HepG2 (cell line): Measurements from ENCODE around the gene ENO1. TPM values are rescaled to one million over a fixed set of nuclear protein-coding genes. Genes with fewer than 3 reads are reported as not detected.

Source experiments
- CEBPG ChIP-seq: IDR thresholded peaks from 2 replicates; pipeline ENCODE4 v1.6.1; 2016
- CSRNP1 ChIP-seq: sonication (generic); formaldehyde crosslinking; IDR thresholded peaks from 2 replicates; pipeline ENCODE4 v1.8.1; 2023; ENCODE audit warnings: mild to moderate bottlenecking, missing genetic modification reagents
- FUBP1 ChIP-seq: sonication (generic); formaldehyde crosslinking; IDR thresholded peaks from 2 replicates; pipeline ENCODE4 v1.5.1; 2020; ENCODE audit warnings: missing genetic modification reagents, mild to moderate bottlenecking, borderline replicate concordance
- ISL2 ChIP-seq: sonication (generic); formaldehyde crosslinking; IDR thresholded peaks from 2 replicates; pipeline ENCODE4 v1.5.0; 2020; ENCODE audit warnings: missing genetic modification reagents
- KLF15 ChIP-seq: sonication (generic); formaldehyde crosslinking; IDR thresholded peaks from 2 replicates; pipeline ENCODE4 v1.8.1; 2023; ENCODE audit warnings: borderline replicate concordance, mild to moderate bottlenecking, inconsistent platforms, missing genetic modification reagents, mixed read lengths
- MIXL1 ChIP-seq: IDR thresholded peaks from 2 replicates; pipeline ENCODE4 v1.6.1; 2016
- NBN ChIP-seq: fragments of 450-650 bp; conservative IDR thresholded peaks from 2 replicates; pipeline ENCODE4 v1.6.1; 2017
- RXRB ChIP-seq: IDR thresholded peaks from 2 replicates; pipeline ENCODE4 v1.6.1; 2016; ENCODE audit warnings: borderline replicate concordance, missing genetic modification reagents, missing compliant biosample characterization
- SALL1 ChIP-seq: sonication (generic); formaldehyde crosslinking; IDR thresholded peaks from 2 replicates; pipeline ENCODE4 v1.8.0; 2022; ENCODE audit warnings: mild to moderate bottlenecking, missing genetic modification reagents
- SMARCC2 ChIP-seq: fragments of 450-650 bp; IDR thresholded peaks from 2 replicates; pipeline ENCODE4 v1.6.1; 2017; ENCODE audit warnings: antibody characterized with exemption, mild to moderate bottlenecking
- STAT6 ChIP-seq: sonication (generic); formaldehyde crosslinking; IDR thresholded peaks from 2 replicates; pipeline ENCODE4 v1.4.0; 2020; ENCODE audit warnings: missing genetic modification reagents, mild to moderate bottlenecking, borderline replicate concordance
- ZBTB1 ChIP-seq: sonication (generic); formaldehyde crosslinking; IDR thresholded peaks from 2 replicates; pipeline ENCODE4 v1.4.0; 2020; ENCODE audit warnings: missing genetic modification reagents, borderline replicate concordance
- ZBTB20 ChIP-seq: sonication (generic); formaldehyde crosslinking; IDR thresholded peaks from 2 replicates; pipeline ENCODE4 v1.8.1; 2023; ENCODE audit warnings: missing genetic modification reagents, low read depth, mild to moderate bottlenecking, borderline replicate concordance
- ZBTB25 ChIP-seq: IDR thresholded peaks from 2 replicates; pipeline ENCODE4 v1.6.1; 2018; ENCODE audit warnings: missing genetic modification reagents
- ZBTB38 ChIP-seq: sonication (generic); formaldehyde crosslinking; IDR thresholded peaks from 2 replicates; pipeline ENCODE4 v1.5.1; 2020; ENCODE audit warnings: mild to moderate bottlenecking, missing genetic modification reagents
- ZC3H13 ChIP-seq: sonication (generic); formaldehyde crosslinking; IDR thresholded peaks from 2 replicates; pipeline ENCODE4 v1.8.1; 2023; ENCODE audit warnings: mild to moderate bottlenecking, missing genetic modification reagents, moderate library complexity
- ZEB1 ChIP-seq: IDR thresholded peaks from 2 replicates; pipeline ENCODE4 v1.6.1; 2012; ENCODE audit warnings: mild to moderate bottlenecking, low read depth, inconsistent platforms; ENCODE audit not compliant: insufficient replicate concordance
- ZFX ChIP-seq: sonication (generic); formaldehyde crosslinking; IDR thresholded peaks from 2 replicates; pipeline ENCODE4 v1.4.0; 2020; ENCODE audit warnings: mild to moderate bottlenecking, low read depth, missing genetic modification reagents, moderate library complexity
- ZNF333 ChIP-seq: sonication (generic); formaldehyde crosslinking; IDR thresholded peaks from 2 replicates; pipeline ENCODE4 v1.4.0; 2020; ENCODE audit warnings: mild to moderate bottlenecking, missing genetic modification reagents, borderline replicate concordance
- ZNF552 ChIP-seq: sonication (generic); formaldehyde crosslinking; IDR thresholded peaks from 2 replicates; pipeline ENCODE4 v1.9.0; 2022; ENCODE audit warnings: missing genetic modification reagents, mild to moderate bottlenecking, borderline replicate concordance
- ZNF614 ChIP-seq: IDR thresholded peaks from 2 replicates; pipeline ENCODE4 v1.6.1; 2018; ENCODE audit warnings: missing biosample characterization, missing genetic modification reagents, inconsistent platforms, borderline replicate concordance
- ZNF670 ChIP-seq: sonication (generic); formaldehyde crosslinking; IDR thresholded peaks from 2 replicates; pipeline ENCODE4 v1.8.0; 2022; ENCODE audit warnings: mild to moderate bottlenecking, missing genetic modification reagents, borderline replicate concordance
- ZNF775 ChIP-seq: sonication (generic); formaldehyde crosslinking; IDR thresholded peaks from 2 replicates; pipeline ENCODE4 v1.4.0; 2020; ENCODE audit warnings: missing genetic modification reagents, mild to moderate bottlenecking, moderate library complexity, borderline replicate concordance
- polyA plus RNA-seq, 8 experiments: library from polyadenylated mRNA; depleted of rRNA in 3 of 8; stranded (reverse) in 7 of 8; unstranded in 1 of 8; fragments of >200 nt; fragmentation: Illumina TruSeq in 4 of 8; extraction: Trizol in 4 of 8; gene quantifications; 2 replicates each; pipeline versions ENCODE4 v1.2.1 to v1.2.3, GENCODE V29; 2011 to 2016; ENCODE audit warnings: low read depth in 4 of 8, missing spikeins in 1 of 8, mixed read lengths in 1 of 8; ENCODE audit not compliant: insufficient read depth in 1 of 8
- total RNA-seq, 5 experiments: library from RNA; depleted of rRNA; stranded (reverse); fragments of >200 nt; fragmentation: Illumina TruSeq; extraction: Trizol; gene quantifications; 2 replicates each; pipeline ENCODE4 v1.2.3, GENCODE V29; 2016; ENCODE audit warnings: low read depth in 1 of 5

The ENO1 gene
- total and polyA plus RNA-seq, 2 of the 13 experiments (the other 11 are each of a cell fraction or from before 2014, with no cell fraction given): 1,559 to 3,103 TPM

GRCh38 chr1:8856689-8857412, 21.6 kb downstream of the ENO1 start (continued):
- TF ChIP-seq ZBTB1 (CRISPR knock-in tag) (no peak), ZNF614 (CRISPR knock-in tag) (0 out of 2 replicates have a peak, but pooled peaks have one; percentile 20), ZFX (CRISPR knock-in tag) (peak; percentile 34; the same call in 1 of the 2 replicates), ZNF333 (CRISPR knock-in tag) (no peak), SALL1 (CRISPR knock-in tag) (peak; percentile 81), ZNF775 (CRISPR knock-in tag) (no peak), KLF15 (no peak), FUBP1 (CRISPR knock-in tag) (no peak), CEBPG (CRISPR knock-in tag) (peak; percentile 35; the same call in 1 of the 2 replicates), SMARCC2 (no peak), ISL2 (CRISPR knock-in tag) (no peak; the same call in 1 of the 2 replicates), CSRNP1 (CRISPR knock-in tag) (no peak), ZBTB38 (CRISPR knock-in tag) (0 out of 2 replicates have a peak, but pooled peaks have one; percentile 28), ZEB1 (no peak), STAT6 (CRISPR knock-in tag) (no peak), ZC3H13 (peak; percentile 82), ZBTB25 (no peak), ZBTB20 (0 out of 2 replicates have a peak, but pooled peaks have one; percentile 44), NBN (no peak), RXRB (0 out of 2 replicates have a peak, but pooled peaks have one; percentile 19), ZNF670 (CRISPR knock-in tag) (no peak), MIXL1 (CRISPR knock-in tag) (0 out of 2 replicates have a peak, but pooled peaks have one; percentile 17), ZNF552 (CRISPR knock-in tag) (no peak)
